Measurements from ENCODE around the gene CD37.
"Not testable (repeated sequence)": the region's sequence is repeated elsewhere in the genome, so short reads cannot be mapped to it uniquely, and the experiment has no call there.

The CD37 gene

DNA sequence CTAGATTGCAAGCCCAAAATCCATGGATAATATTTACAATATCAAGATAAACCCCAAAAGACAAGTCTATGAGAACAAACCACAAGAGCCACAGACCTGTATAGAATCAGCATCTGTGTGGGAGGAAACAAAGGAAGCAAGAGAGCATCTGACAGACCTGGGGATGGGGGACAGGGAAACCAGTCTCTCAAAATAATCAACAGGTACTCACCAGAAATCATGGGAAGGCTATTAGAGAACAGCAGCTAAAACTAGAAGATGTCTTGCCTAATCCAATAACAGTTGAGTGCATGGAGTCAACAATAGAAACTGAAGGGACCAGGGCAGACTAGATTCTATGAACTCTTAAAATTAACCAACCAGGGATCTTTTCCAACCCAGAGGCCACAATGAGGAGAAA is 18.9 kb upstream of the CD37 start:
- no peak for DNase-seq
- no peak for TF ChIP-seq POLR2A (IDR thresholded peaks at IDR 0.05; ENCODE audit: low read length)
- TF ChIP-seq GATA1 (IDR thresholded peaks at IDR 0.05; ENCODE audit: low read depth, low read length) = no peak

GRCh38 chr19:49318296-49318695 is 16.9 kb upstream of the CD37 start:
- no peak for DNase-seq

GRCh38 chr19:49324801-49325576 is 10.2 kb upstream of the CD37 start, which contains the start of gene SLC6A16:
TSS of gene SLC6A16 (minus strand) at chr19:49325191. CDS start at chr19:49311347, 13,844 bp downstream.
- no peak for TF ChIP-seq POLR2A (IDR thresholded peaks at IDR 0.05; ENCODE audit: low read length)
- no peak for TF ChIP-seq GATA1 (IDR thresholded peaks at IDR 0.05; ENCODE audit: low read depth, low read length)

More at GRCh38 chr19:49318296-49318695, 16.9 kb upstream of the CD37 start:
- TF ChIP-seq POLR2A (IDR thresholded peaks at IDR 0.05; ENCODE audit: low read length) (no peak), GATA1 (IDR thresholded peaks at IDR 0.05; ENCODE audit: low read depth, low read length) (no peak)

DNA sequence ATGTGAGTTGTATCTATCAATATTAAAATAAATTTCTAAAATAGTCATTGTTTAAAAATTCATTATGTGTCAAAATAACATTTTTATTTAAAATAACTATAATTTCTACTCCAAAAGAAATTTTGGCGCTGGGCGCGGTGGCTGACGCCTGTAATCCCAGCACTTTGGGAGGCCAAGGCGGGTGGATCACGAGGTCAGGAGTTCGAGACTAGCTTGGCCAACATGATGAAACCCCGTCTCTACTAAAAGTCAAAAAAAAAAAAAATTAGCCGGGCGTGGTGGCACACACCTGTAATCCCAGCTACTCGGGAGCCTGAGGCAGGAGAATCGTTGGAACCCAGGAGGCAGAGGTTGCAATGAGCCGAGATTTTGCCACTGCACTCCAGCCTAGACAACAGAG is 9.4 kb upstream of the CD37 start:
- DNase-seq = not testable (repeated sequence)

More at GRCh38 chr19:49324801-49325576, 10.2 kb upstream of the CD37 start, which contains the start of gene SLC6A16:
- DNase-seq = no peak

- no peak for DNase-seq
- TF ChIP-seq POLR2A (IDR thresholded peaks at IDR 0.05; ENCODE audit: low read length) (no peak), GATA1 (IDR thresholded peaks at IDR 0.05; ENCODE audit: low read depth, low read length) (no peak)
Measured at GRCh38 chr19:49326165-49326704, 9.0 kb upstream of the CD37 start.

GRCh38 chr19:49327878-49328544 is 7.2 kb upstream of the CD37 start:
- TF ChIP-seq POLR2A (IDR thresholded peaks at IDR 0.05; ENCODE audit: low read length) (no peak), GATA1 (IDR thresholded peaks at IDR 0.05; ENCODE audit: low read depth, low read length) (no peak)
- peak in 1 of 2 experiments; percentile 57 for DNase-seq

- TF ChIP-seq GATA1 (IDR thresholded peaks at IDR 0.05; ENCODE audit: low read depth, low read length) (no peak), POLR2A (IDR thresholded peaks at IDR 0.05; ENCODE audit: low read length) (no peak)
- DNase-seq = no peak
Measured at GRCh38 chr19:49328741-49329140, 6.5 kb upstream of the CD37 start.

DNA sequence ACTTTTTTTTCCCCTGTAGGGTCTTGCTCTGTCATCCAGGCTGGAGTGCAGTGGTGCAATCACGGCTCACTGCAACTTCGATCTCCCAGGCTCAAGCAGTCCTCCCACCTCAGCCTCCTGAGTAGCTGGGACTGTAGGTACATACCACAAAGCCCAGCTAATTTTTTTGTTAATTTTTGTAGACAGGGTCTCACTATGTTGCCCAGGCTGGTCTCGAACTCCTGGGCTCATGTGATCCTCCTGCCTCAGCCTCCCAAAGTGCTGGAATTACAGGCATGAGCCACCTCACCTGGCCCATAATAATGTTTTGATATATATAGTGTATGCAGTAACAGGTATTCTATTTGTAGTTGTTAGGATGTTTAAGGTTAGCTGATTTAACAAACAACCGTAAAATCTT is 4.0 kb upstream of the CD37 start:
- DNase-seq = not testable (repeated sequence)

- DNase-seq = peak in 1 of 2 experiments; percentile 31
Measured at GRCh38 chr19:49331616-49332055, 3.6 kb upstream of the CD37 start.

GRCh38 chr19:49332691-49333417 is 2.4 kb upstream of the CD37 start:
- not testable (repeated sequence) for DNase-seq

More at GRCh38 chr19:49331616-49332055, 3.6 kb upstream of the CD37 start:
- no peak for TF ChIP-seq POLR2A (IDR thresholded peaks at IDR 0.05; ENCODE audit: low read length)
- no peak for TF ChIP-seq GATA1 (IDR thresholded peaks at IDR 0.05; ENCODE audit: low read depth, low read length)

DNA sequence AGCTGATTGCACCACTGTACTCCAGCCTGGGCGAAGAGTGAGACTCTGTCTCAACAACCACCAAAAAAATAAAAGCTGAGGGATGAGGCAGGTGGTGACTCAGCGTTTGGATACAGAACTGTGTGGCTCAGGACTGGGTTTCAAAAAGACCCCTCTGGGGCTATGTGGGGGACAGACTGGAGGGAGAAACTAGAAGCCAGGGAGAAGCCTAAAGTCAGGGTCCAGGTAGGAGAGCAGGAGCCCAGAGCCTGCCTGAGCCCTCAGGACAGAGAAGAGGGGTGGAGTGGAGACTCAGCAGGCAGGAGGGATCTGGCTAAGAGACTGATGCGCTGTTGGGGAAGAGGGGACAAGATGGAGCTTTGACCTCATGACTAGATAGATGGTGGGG is 1.8 kb upstream of the CD37 start:
- no peak for TF ChIP-seq POLR2A (IDR thresholded peaks at IDR 0.05; ENCODE audit: low read length)
- no peak for TF ChIP-seq GATA1 (IDR thresholded peaks at IDR 0.05; ENCODE audit: low read depth, low read length)
- DNase-seq = no peak

DNA sequence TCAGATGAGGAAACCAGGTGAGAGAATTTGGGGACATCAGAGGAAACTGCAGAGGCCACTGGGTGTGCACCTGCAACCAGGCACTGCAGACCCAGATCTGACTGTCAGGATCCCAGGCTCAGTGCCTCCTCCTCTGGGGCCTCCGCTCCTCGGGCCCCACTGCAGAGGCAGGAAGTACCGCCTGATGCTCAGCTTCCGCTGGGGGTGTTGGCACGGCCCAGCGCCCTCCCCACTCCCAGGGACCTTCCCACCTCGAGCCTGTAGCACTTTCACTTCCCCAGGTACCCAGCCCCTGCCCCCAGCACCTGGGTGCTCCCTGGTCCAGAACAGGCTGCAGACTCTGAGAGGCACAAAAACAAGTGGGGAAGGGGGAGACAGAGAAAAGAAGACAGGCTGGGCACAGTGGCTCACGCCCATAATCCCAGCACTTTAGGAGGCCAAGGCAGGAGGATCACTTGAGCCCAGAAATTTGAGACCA is 1.4 kb upstream of the CD37 start:
- DNase-seq = no peak
- TF ChIP-seq POLR2A (IDR thresholded peaks at IDR 0.05; ENCODE audit: low read length) (no peak), GATA1 (IDR thresholded peaks at IDR 0.05; ENCODE audit: low read depth, low read length) (no peak)

GRCh38 chr19:49335784-49336481 is 727 bp downstream of the CD37 start:
- no peak for TF ChIP-seq POLR2A (IDR thresholded peaks at IDR 0.05; ENCODE audit: low read length)
- TF ChIP-seq GATA1 (IDR thresholded peaks at IDR 0.05; ENCODE audit: low read depth, low read length) = no peak
- DNase-seq = no peak

All from erythroblast (primary cell).